ENCODE results near the gene BUD23.

BUD23 gene

GRCh38 chr7:73742753-73743641 lies 59.6 kb downstream of the BUD23 start:
- no peak for DNase-seq

GRCh38 chr7:73746378-73746777 lies 63.0 kb downstream of the BUD23 start:
- no peak for DNase-seq
